Gastrocnemius medialis (tissue), 4 donors: ENCODE data around the gene STIM1. TPM values are rescaled to one million over a fixed set of nuclear protein-coding genes. Genes with fewer than 3 reads are reported as not detected.
"Not testable (repeated sequence)": the region's sequence is repeated elsewhere in the genome, so short reads cannot be mapped to it uniquely, and the experiment has no call there.

Experiments used
- ATAC-seq, 2 donors: fragments of 150-250 bp; one replicate each; pipeline ENCODE4 v1.9.1; 2016
- DNase-seq, 2 donors: peaks; one replicate each; pipeline ENCODE4 v3.0.0-alpha.2; 2019
- H3K27ac ChIP-seq, 4 donors: fragments of 200-600 bp; sonication (generic); 1 replicate in 1 of 4; 2 replicates in 3 of 4; pipeline ENCODE4 v1.5.1; 2016 to 2018; ENCODE audit warnings: mild to moderate bottlenecking in 2 of 4, moderate library complexity in 1 of 4
- H3K27me3 ChIP-seq, 3 donors: fragments of 200-600 bp; sonication (generic) in 2 of 3; 1 replicate in 1 of 3; 2 replicates in 2 of 3; pipeline versions ENCODE4 v1.5.1 to v1.6.0; 2016 to 2019; ENCODE audit warnings: mild to moderate bottlenecking in 1 of 3, moderate library complexity in 1 of 3
- H3K36me3 ChIP-seq, 2 donors: fragments of 200-600 bp; sonication (generic) in 1 of 2; one replicate each; pipeline ENCODE4 v1.5.1; 2017 to 2018
- H3K4me1 ChIP-seq, 2 donors: fragments of 200-600 bp; sonication (generic) in 1 of 2; one replicate each; pipeline ENCODE4 v1.5.1; 2016 to 2017; ENCODE audit warnings: mild to moderate bottlenecking in 2 of 2
- H3K4me3 ChIP-seq, 4 donors: fragments of 200-600 bp; sonication (generic) in 3 of 4; 1 replicate in 1 of 4; 2 replicates in 3 of 4; pipeline ENCODE4 v1.5.1; 2016 to 2019; ENCODE audit warnings: mild to moderate bottlenecking in 2 of 4
- H3K9me3 ChIP-seq, 3 donors: fragments of 200-600 bp; sonication (generic) in 2 of 3; 1 replicate in 1 of 3; 2 replicates in 2 of 3; pipeline ENCODE4 v1.5.1; 2016 to 2019
- POLR2A ChIP-seq, 2 donors: fragments of 450-650 bp; IDR thresholded peaks; one replicate each; pipeline ENCODE4 v1.6.1; 2017; ENCODE audit warnings: antibody characterized with exemption in 2 of 2, mild to moderate bottlenecking in 2 of 2, moderate library complexity in 2 of 2
- in situ Hi-C, 4 donors: fragments of 200-750 bp; cut with MboI; loops; one replicate each; pipeline versions ENCODE4 v1.15.0 to v1.8.0; 2017; ENCODE audit warnings: low sequenced_read_pairs in 4 of 4
- intact Hi-C: fragments of 100-400 bp; cut with DNase I; formaldehyde crosslinking; loops from one replicate; pipeline ENCODE4 v1.15.1; 2023; ENCODE audit warnings: low total_unique reads
- total RNA-seq, 4 donors: library from RNA; depleted of rRNA; stranded (reverse); fragments of >200 nt; gene quantifications; one replicate each; pipeline versions ENCODE4 v1.1.0 to v1.2.3, GENCODE V29; 2016
- TF ChIP-seq, protein P1 (sequence below), 5 experiments: fragments of 450-650 bp in 3 of 5; fragments of 200-600 bp in 2 of 5; sonication (generic) in 2 of 5; IDR thresholded peaks in 4 of 5; conservative IDR thresholded peaks in 1 of 5; 1 replicate in 4 of 5; 2 replicates in 1 of 5; pipeline ENCODE4 v1.5.1; 2016 to 2019; ENCODE audit warnings: antibody characterized with exemption in 5 of 5, mild to moderate bottlenecking in 3 of 5, moderate library complexity in 3 of 5

The STIM1 gene
- total RNA-seq, 4 donors from 2014 or later = 45.9 to 132 (median 87.3) TPM

- peaks cover 6 to 20% of the 10 kb centered on the region in 2 donors for H3K4me1 ChIP-seq
Measured at GRCh38 chr11:4050138-4050537, 194.7 kb downstream of the STIM1 start.

GRCh38 chr11:4053200-4053599, 197.7 kb downstream of the STIM1 start:
- in situ Hi-C loops, H3K27me3 ChIP-seq, intact Hi-C loops, ATAC-seq, DNase-seq, H3K4me3 ChIP-seq, H3K9me3 ChIP-seq, H3K27ac ChIP-seq: not testable (repeated sequence)
- peaks cover 0 to 21% of the 10 kb centered on the region in 2 donors for H3K36me3 ChIP-seq
- H3K4me1 ChIP-seq = peaks cover 4 to 12% of the 10 kb centered on the region in 2 donors

More at GRCh38 chr11:4050138-4050537, 194.7 kb downstream of the STIM1 start:
- no peaks in the 10 kb centered on the region for H3K36me3 ChIP-seq
- no peak for DNase-seq
- TF ChIP-seq, protein P1, sequence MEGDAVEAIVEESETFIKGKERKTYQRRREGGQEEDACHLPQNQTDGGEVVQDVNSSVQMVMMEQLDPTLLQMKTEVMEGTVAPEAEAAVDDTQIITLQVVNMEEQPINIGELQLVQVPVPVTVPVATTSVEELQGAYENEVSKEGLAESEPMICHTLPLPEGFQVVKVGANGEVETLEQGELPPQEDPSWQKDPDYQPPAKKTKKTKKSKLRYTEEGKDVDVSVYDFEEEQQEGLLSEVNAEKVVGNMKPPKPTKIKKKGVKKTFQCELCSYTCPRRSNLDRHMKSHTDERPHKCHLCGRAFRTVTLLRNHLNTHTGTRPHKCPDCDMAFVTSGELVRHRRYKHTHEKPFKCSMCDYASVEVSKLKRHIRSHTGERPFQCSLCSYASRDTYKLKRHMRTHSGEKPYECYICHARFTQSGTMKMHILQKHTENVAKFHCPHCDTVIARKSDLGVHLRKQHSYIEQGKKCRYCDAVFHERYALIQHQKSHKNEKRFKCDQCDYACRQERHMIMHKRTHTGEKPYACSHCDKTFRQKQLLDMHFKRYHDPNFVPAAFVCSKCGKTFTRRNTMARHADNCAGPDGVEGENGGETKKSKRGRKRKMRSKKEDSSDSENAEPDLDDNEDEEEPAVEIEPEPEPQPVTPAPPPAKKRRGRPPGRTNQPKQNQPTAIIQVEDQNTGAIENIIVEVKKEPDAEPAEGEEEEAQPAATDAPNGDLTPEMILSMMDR (IDR thresholded peaks at IDR 0.05 in 4 of 5, conservative IDR thresholded peaks at IDR 0.05 in 1 of 5) = no peak
- TF ChIP-seq POLR2A (IDR thresholded peaks at IDR 0.05) = no peak
- H3K27ac ChIP-seq = no peak overlapping the region
- intact Hi-C loops (no loop called here), in situ Hi-C loops (no loop called here)
- no peaks in the 10 kb centered on the region for H3K9me3 ChIP-seq
- no peak overlapping the region for H3K4me3 ChIP-seq
- no peak for ATAC-seq
- H3K27me3 ChIP-seq = no peaks in the 10 kb centered on the region

- peaks cover 4 to 16% of the 10 kb centered on the region in 2 donors for H3K4me1 ChIP-seq
- intact Hi-C loops (no loop called here), in situ Hi-C loops (no loop called here)
- DNase-seq (no peak), ATAC-seq (no peak)
- no peak for TF ChIP-seq POLR2A (IDR thresholded peaks at IDR 0.05)
- TF ChIP-seq, protein P1 (IDR thresholded peaks at IDR 0.05 in 4 of 5, conservative IDR thresholded peaks at IDR 0.05 in 1 of 5) = no peak
- no peak overlapping the region for H3K4me3 ChIP-seq
- peaks cover 0 to 30% of the 10 kb centered on the region in 2 donors for H3K36me3 ChIP-seq
- no peaks in the 10 kb centered on the region for H3K27me3 ChIP-seq
- H3K9me3 ChIP-seq = no peaks in the 10 kb centered on the region
- H3K27ac ChIP-seq = no peak overlapping the region
Measured at GRCh38 chr11:4054643-4055042, 199.2 kb downstream of the STIM1 start.

GRCh38 chr11:4059424-4059823, 204.0 kb downstream of the STIM1 start:
- intact Hi-C loops (no loop called here), in situ Hi-C loops (no loop called here)
- Histone ChIP-seq H3K36me3 (peaks cover 0 to 46% of the 10 kb centered on the region in 2 donors), H3K9me3 (no peaks in the 10 kb centered on the region), H3K4me3 (no peak overlapping the region), H3K27me3 (no peaks in the 10 kb centered on the region), H3K27ac (peak overlapping the region in 2 of 4 donors; percentile 2 to 69), H3K4me1 (peaks cover 39 to 47% of the 10 kb centered on the region in 2 donors)
- TF ChIP-seq POLR2A (IDR thresholded peaks at IDR 0.05) = no peak
- TF ChIP-seq, protein P1 (IDR thresholded peaks at IDR 0.05 in 4 of 5, conservative IDR thresholded peaks at IDR 0.05 in 1 of 5) = no peak
- ATAC-seq (no peak), DNase-seq (no peak)

- Histone ChIP-seq H3K27ac (peak overlapping the region in 2 of 4 donors; percentile 27 to 69), H3K27me3 (no peaks in the 10 kb centered on the region), H3K4me3 (no peak overlapping the region), H3K9me3 (no peaks in the 10 kb centered on the region), H3K4me1 (peaks cover 48 to 52% of the 10 kb centered on the region in 2 donors), H3K36me3 (peaks cover 0 to 44% of the 10 kb centered on the region in 2 donors)
- TF ChIP-seq, protein P1 (IDR thresholded peaks at IDR 0.05 in 4 of 5, conservative IDR thresholded peaks at IDR 0.05 in 1 of 5) = no peak
- TF ChIP-seq POLR2A (IDR thresholded peaks at IDR 0.05) = no peak
- intact Hi-C loops (no loop called here), in situ Hi-C loops (no loop called here)
- ATAC-seq (no peak), DNase-seq (no peak)
Measured at GRCh38 chr11:4060182-4060923, 204.9 kb downstream of the STIM1 start.
